RWPE1 (cell line): ENCODE results near the gene PDE8B.

Experiments
- CTCF ChIA-PET: fragments of 350-600 bp; sonication (Branson Sonifier 250); formaldehyde crosslinking; extraction: SDS; loops from one replicate; lab custom pipeline; 2021; lab: Yijun Ruan, JAX
- POLR2A ChIA-PET: fragments of 400-600 bp; formaldehyde crosslinking; extraction: SDS; loops from one replicate; lab custom pipeline; 2020; ENCODE audit warnings: antibody characterized with exemption; ENCODE audit not compliant: low non-redundant PET; lab: Yijun Ruan, JAX
- DNase-seq: peaks from one replicate; pipeline ENCODE4 v3.0.0; 2012; ENCODE audit warnings: low spot score
- H3K27ac ChIP-seq: fragments of 450-650 bp; 2 replicates; pipeline ENCODE4 v1.5.1; 2017
- CTCF ChIP-seq: fragments of 450-650 bp; conservative IDR thresholded peaks from 2 replicates; pipeline ENCODE4 v1.5.1; 2017; ENCODE audit warnings: low read depth, mild to moderate bottlenecking

The PDE8B gene

GRCh38 chr5:77326986-77327734, 116.7 kb downstream of the PDE8B start:
- no peak for DNase-seq
- POLR2A ChIA-PET: no interaction called here
- CTCF ChIA-PET: interaction anchor here (0.6 kb wide), 1 partner anchor 401 kb away, joined by 4 read pairs; no protein-coding TSS in a partner anchor
- H3K27ac ChIP-seq: no peak overlapping the region
- no peak for TF ChIP-seq CTCF

- CTCF ChIA-PET: no interaction called here
- no peak for DNase-seq
These were observed 118.6 kb downstream of the PDE8B start for GRCh38 chr5:77328930-77329647.

GRCh38 chr5:77329664-77330430, 119.4 kb downstream of the PDE8B start:
- no peak for TF ChIP-seq CTCF
- no peak for DNase-seq
- no peak overlapping the region for H3K27ac ChIP-seq
- ChIA-PET POLR2A (no interaction called here), CTCF (no interaction called here)

More at GRCh38 chr5:77328930-77329647, 118.6 kb downstream of the PDE8B start:
- no peak for TF ChIP-seq CTCF
- H3K27ac ChIP-seq: no peak overlapping the region
- POLR2A ChIA-PET: no interaction called here

- no peak overlapping the region for H3K27ac ChIP-seq
- POLR2A ChIA-PET: no interaction called here
- no peak for DNase-seq
- CTCF ChIA-PET: no interaction called here
- no peak for TF ChIP-seq CTCF
These were observed 122.6 kb downstream of the PDE8B start for GRCh38 chr5:77333036-77333435.

GRCh38 chr5:77333451-77334123, 123.1 kb downstream of the PDE8B start:
- ChIA-PET CTCF (interaction anchor here (0.8 kb wide), 1 partner anchor 10 kb away, joined by 5 read pairs; no protein-coding TSS in a partner anchor), POLR2A (no interaction called here)
- TF ChIP-seq CTCF: no peak
- DNase-seq: no peak
- no peak overlapping the region for H3K27ac ChIP-seq
